HCT116 (cell line): ENCODE measurements around the gene IGFBP7.

ENCODE experiments used
- ATF3 ChIP-seq: IDR thresholded peaks from 2 replicates; pipeline ENCODE4 v1.6.1; 2012
- CEBPB ChIP-seq: IDR thresholded peaks from 2 replicates; pipeline ENCODE4 v1.6.1; 2012; ENCODE audit warnings: low read depth
- CTCF ChIP-seq, 3 experiments: fragments of 200-600 bp in 1 of 3; sonication (generic) in 1 of 3; IDR thresholded peaks in 2 of 3; conservative IDR thresholded peaks in 1 of 3; 2 replicates each; pipeline ENCODE4 v1.5.1; 2012 to 2017; ENCODE audit warnings: low read depth in 2 of 3, low read length in 2 of 3, antibody characterized with exemption in 1 of 3, borderline replicate concordance in 1 of 3, control low read depth in 1 of 3, mild to moderate bottlenecking in 1 of 3, mixed read lengths in 1 of 3, mixed run types in 1 of 3, moderate library complexity in 1 of 3; ENCODE audit not compliant: insufficient read depth in 1 of 3
- ELF1 ChIP-seq: IDR thresholded peaks from 2 replicates; pipeline ENCODE4 v1.6.1; 2012; ENCODE audit warnings: low read depth, borderline replicate concordance
- EZH2 ChIP-seq: fragments of 200-600 bp; sonication (generic); IDR thresholded peaks from 2 replicates; pipeline ENCODE4 v1.6.1; 2017; ENCODE audit warnings: antibody characterized with exemption, mixed run types
- MAX ChIP-seq: IDR thresholded peaks from 2 replicates; pipeline ENCODE4 v1.6.1; 2012
- POLR2A ChIP-seq: IDR thresholded peaks from 2 replicates; pipeline ENCODE4 v1.7.0; 2011; ENCODE audit warnings: borderline replicate concordance; ENCODE audit not compliant: insufficient read depth, insufficient read length; ENCODE audit errors: extremely low read depth
- POLR2AphosphoS5 ChIP-seq: IDR thresholded peaks from 2 replicates; pipeline ENCODE4 v1.6.1; 2011; ENCODE audit warnings: mild to moderate bottlenecking, low read depth, low read length, moderate library complexity
- SP1 ChIP-seq: IDR thresholded peaks from 2 replicates; pipeline ENCODE4 v1.6.1; 2012; ENCODE audit warnings: low read depth
- SRF ChIP-seq: IDR thresholded peaks from 2 replicates; pipeline ENCODE4 v1.6.1; 2012; ENCODE audit warnings: low read depth

GRCh38 chr4:57083090-57083489, 27.1 kb downstream of the IGFBP7 start:
- no peak for TF ChIP-seq CTCF (IDR thresholded peaks at IDR 0.05 in 2 of 3, conservative IDR thresholded peaks at IDR 0.05 in 1 of 3; ENCODE audit: borderline replicate concordance in 1 of 3, insufficient read depth in 1 of 3, low read depth in 2 of 3, low read length in 2 of 3)
- no peak for TF ChIP-seq MAX
- no peak for TF ChIP-seq SRF
- TF ChIP-seq ATF3 = no peak
- TF ChIP-seq EZH2 = no peak
- TF ChIP-seq POLR2AphosphoS5 = no peak
- no peak for TF ChIP-seq SP1
- no peak for TF ChIP-seq POLR2A
- no peak for TF ChIP-seq CEBPB
- TF ChIP-seq ELF1 = no peak
